ENCODE results near the gene ZNF660. TPM values are rescaled to one million over a fixed set of nuclear protein-coding genes. Genes with fewer than 3 reads are reported as not detected.
A peak's percentile ranks its signal among the peaks of the same experiment; 100 is the strongest.

The ZNF660 gene
- total and polyA plus RNA-seq, 4 donors: 0.08 to 2.7 (median 0.41) TPM

GRCh38 chr3:44561076-44561475 lies 23.7 kb upstream of the ZNF660 start:
- H3K4me1 ChIP-seq (ENCODE audit: control insufficient read depth in 4 of 4, insufficient read depth in 4 of 4, low read length in 3 of 4): peaks cover 0 to 2% (median under 1%) of the 10 kb centered on the region in 4 donors
- no peak overlapping the region for H3K9ac ChIP-seq (ENCODE audit: low read depth in 1 of 2, low read length in 2 of 2)
- H3K27me3 ChIP-seq (ENCODE audit: control insufficient read depth in 4 of 4, insufficient read depth in 4 of 4, low read length in 3 of 4): no peaks in the 10 kb centered on the region
- H3K4me3 ChIP-seq (ENCODE audit: low read depth in 1 of 3, low read length in 3 of 3): no peak overlapping the region
- peaks cover 3 to 16% (median 9%) of the 10 kb centered on the region in 4 donors for H3K36me3 ChIP-seq (ENCODE audit: control insufficient read depth in 4 of 4, insufficient read depth in 3 of 4, low read depth in 1 of 4, low read length in 3 of 4)
- TF ChIP-seq JUND (IDR thresholded peaks at IDR 0.05): no peak
- TF ChIP-seq EGR1 (IDR thresholded peaks at IDR 0.05; ENCODE audit: low read depth in 2 of 2): no peak
- no peak for TF ChIP-seq RXRA (IDR thresholded peaks at IDR 0.05)
- no peak for TF ChIP-seq MAX (IDR thresholded peaks at IDR 0.05)
- no peak for TF ChIP-seq NR2F2 (IDR thresholded peaks at IDR 0.05)
- no peak for TF ChIP-seq GABPA (IDR thresholded peaks at IDR 0.05 in 1 of 2, conservative IDR thresholded peaks at IDR 0.05 in 1 of 2)
- no peak for TF ChIP-seq YY1 (IDR thresholded peaks at IDR 0.05)
- TF ChIP-seq FOXA2 (IDR thresholded peaks at IDR 0.05): no peak
- no peak for TF ChIP-seq RAD21 (IDR thresholded peaks at IDR 0.05)
- no peak for TF ChIP-seq CTCF (IDR thresholded peaks at IDR 0.05; ENCODE audit: low read depth, low read length, missing input control)
- TF ChIP-seq ATF3 (IDR thresholded peaks at IDR 0.05): no peak
- TF ChIP-seq HNF4A (conservative IDR thresholded peaks at IDR 0.05): no peak
- no peak for TF ChIP-seq SP1 (IDR thresholded peaks at IDR 0.05)
- TF ChIP-seq HNF4G (IDR thresholded peaks at IDR 0.05): no peak
- TF ChIP-seq, protein P1, sequence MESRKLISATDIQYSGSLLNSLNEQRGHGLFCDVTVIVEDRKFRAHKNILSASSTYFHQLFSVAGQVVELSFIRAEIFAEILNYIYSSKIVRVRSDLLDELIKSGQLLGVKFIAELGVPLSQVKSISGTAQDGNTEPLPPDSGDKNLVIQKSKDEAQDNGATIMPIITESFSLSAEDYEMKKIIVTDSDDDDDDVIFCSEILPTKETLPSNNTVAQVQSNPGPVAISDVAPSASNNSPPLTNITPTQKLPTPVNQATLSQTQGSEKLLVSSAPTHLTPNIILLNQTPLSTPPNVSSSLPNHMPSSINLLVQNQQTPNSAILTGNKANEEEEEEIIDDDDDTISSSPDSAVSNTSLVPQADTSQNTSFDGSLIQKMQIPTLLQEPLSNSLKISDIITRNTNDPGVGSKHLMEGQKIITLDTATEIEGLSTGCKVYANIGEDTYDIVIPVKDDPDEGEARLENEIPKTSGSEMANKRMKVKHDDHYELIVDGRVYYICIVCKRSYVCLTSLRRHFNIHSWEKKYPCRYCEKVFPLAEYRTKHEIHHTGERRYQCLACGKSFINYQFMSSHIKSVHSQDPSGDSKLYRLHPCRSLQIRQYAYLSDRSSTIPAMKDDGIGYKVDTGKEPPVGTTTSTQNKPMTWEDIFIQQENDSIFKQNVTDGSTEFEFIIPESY (IDR thresholded peaks at IDR 0.05): no peak
- TF ChIP-seq, protein P2, sequence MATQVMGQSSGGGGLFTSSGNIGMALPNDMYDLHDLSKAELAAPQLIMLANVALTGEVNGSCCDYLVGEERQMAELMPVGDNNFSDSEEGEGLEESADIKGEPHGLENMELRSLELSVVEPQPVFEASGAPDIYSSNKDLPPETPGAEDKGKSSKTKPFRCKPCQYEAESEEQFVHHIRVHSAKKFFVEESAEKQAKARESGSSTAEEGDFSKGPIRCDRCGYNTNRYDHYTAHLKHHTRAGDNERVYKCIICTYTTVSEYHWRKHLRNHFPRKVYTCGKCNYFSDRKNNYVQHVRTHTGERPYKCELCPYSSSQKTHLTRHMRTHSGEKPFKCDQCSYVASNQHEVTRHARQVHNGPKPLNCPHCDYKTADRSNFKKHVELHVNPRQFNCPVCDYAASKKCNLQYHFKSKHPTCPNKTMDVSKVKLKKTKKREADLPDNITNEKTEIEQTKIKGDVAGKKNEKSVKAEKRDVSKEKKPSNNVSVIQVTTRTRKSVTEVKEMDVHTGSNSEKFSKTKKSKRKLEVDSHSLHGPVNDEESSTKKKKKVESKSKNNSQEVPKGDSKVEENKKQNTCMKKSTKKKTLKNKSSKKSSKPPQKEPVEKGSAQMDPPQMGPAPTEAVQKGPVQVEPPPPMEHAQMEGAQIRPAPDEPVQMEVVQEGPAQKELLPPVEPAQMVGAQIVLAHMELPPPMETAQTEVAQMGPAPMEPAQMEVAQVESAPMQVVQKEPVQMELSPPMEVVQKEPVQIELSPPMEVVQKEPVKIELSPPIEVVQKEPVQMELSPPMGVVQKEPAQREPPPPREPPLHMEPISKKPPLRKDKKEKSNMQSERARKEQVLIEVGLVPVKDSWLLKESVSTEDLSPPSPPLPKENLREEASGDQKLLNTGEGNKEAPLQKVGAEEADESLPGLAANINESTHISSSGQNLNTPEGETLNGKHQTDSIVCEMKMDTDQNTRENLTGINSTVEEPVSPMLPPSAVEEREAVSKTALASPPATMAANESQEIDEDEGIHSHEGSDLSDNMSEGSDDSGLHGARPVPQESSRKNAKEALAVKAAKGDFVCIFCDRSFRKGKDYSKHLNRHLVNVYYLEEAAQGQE (IDR thresholded peaks at IDR 0.05): no peak
- no peak overlapping the region for H3K27ac ChIP-seq (ENCODE audit: low read depth in 1 of 2, low read length in 2 of 2)
- DNase-seq (ENCODE audit: low spot score): no peak
- H3K9me3 ChIP-seq (ENCODE audit: control insufficient read depth in 4 of 4, low read length in 3 of 4): peaks cover 5 to 10% (median 6%) of the 10 kb centered on the region in 4 donors
- WGBS: 80% methylated on average over 1 of the region's 1 CpG

DNA sequence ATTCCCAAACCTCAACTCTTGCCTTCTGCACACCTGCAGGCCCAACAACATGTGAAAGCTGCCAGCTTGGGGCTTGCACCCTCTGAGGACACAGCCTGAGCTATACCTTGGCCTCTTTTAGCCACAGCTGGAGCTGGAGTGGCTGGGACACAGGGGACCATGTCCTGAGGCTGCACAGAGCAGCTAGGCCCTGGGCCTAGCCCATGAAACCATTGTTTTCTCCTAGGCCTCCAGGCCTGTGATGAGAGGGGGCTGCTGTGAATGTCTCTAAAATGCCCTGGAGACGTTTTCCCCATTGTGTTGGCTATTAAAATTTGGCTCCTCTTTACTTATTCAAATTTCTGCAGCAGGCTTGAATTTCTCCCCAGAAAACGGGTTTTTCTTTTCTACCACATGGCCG lies 22.6 kb upstream of the ZNF660 start:
- Histone ChIP-seq H3K27me3 (ENCODE audit: control insufficient read depth in 4 of 4, insufficient read depth in 4 of 4, low read length in 3 of 4) (no peaks in the 10 kb centered on the region), H3K36me3 (ENCODE audit: control insufficient read depth in 4 of 4, insufficient read depth in 3 of 4, low read depth in 1 of 4, low read length in 3 of 4) (peaks cover 3 to 20% (median 10%) of the 10 kb centered on the region in 4 donors), H3K27ac (ENCODE audit: low read depth in 1 of 2, low read length in 2 of 2) (no peak overlapping the region), H3K4me1 (ENCODE audit: control insufficient read depth in 4 of 4, insufficient read depth in 4 of 4, low read length in 3 of 4) (no peaks in the 10 kb centered on the region), H3K9ac (ENCODE audit: low read depth in 1 of 2, low read length in 2 of 2) (no peak overlapping the region), H3K9me3 (ENCODE audit: control insufficient read depth in 4 of 4, low read length in 3 of 4) (peaks cover 5 to 11% (median 7%) of the 10 kb centered on the region in 4 donors), H3K4me3 (ENCODE audit: low read depth in 1 of 3, low read length in 3 of 3) (peak overlapping the region in 1 of 3 donors; percentile 17)
- DNase-seq (ENCODE audit: low spot score): no peak
- 94% methylated on average over 3 of the region's 3 CpGs for WGBS
- TF ChIP-seq FOXA2 (IDR thresholded peaks at IDR 0.05): no peak
- no peak for TF ChIP-seq NR2F2 (IDR thresholded peaks at IDR 0.05)
- no peak for TF ChIP-seq SP1 (IDR thresholded peaks at IDR 0.05)
- TF ChIP-seq HNF4A (conservative IDR thresholded peaks at IDR 0.05): no peak
- no peak for TF ChIP-seq CTCF (IDR thresholded peaks at IDR 0.05; ENCODE audit: low read depth, low read length, missing input control)
- TF ChIP-seq, protein P1 (IDR thresholded peaks at IDR 0.05): no peak
- TF ChIP-seq TAF1 (conservative IDR thresholded peaks at IDR 0.05): no peak
- no peak for TF ChIP-seq HNF4G (IDR thresholded peaks at IDR 0.05)
- no peak for TF ChIP-seq JUND (IDR thresholded peaks at IDR 0.05)
